ENCODE measurements around the gene VWA2. TPM values are rescaled to one million over a fixed set of nuclear protein-coding genes. Genes with fewer than 3 reads are reported as not detected.

Gene VWA2
- total and polyA plus RNA-seq, 2 donors (not counting 3 experiments of a cell fraction or from before 2014, with no cell fraction given), result not detected

DNA sequence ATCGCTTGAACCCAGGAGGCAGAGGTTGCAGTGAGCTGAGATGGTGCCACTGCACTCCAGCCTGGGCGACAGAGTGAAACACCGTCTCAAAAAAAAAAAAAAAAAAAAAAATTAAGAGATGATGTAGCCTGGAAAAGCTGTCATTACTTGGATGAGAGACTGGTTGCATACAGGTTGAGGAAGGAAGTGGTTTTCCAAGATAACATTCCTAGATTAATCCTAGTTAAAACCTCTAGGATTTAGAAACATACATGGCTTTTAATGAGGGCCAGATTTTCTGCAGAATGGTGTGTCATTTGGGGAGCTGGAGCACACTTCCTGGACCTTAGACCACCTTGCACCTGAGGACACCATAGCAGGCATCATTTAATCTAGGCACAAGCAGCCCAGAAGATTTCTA lies 17.8 kb downstream of the VWA2 start:
- no peaks in the 10 kb centered on the region for H3K79me2 ChIP-seq (ENCODE audit: control insufficient read depth, insufficient read depth, low read length)
- no peak overlapping the region for H3K9ac ChIP-seq (replicated peaks; ENCODE audit: extremely low read depth, insufficient read depth, low read length)
- no peaks in the 10 kb centered on the region for H4K20me1 ChIP-seq (replicated peaks; ENCODE audit: control insufficient read depth, extremely low read depth, insufficient read depth, low read length)
- TF ChIP-seq GATA2 (IDR thresholded peaks at IDR 0.05; ENCODE audit: insufficient read depth, insufficient read length, low read depth, low read length) (no peak), MYC (IDR thresholded peaks at IDR 0.05; ENCODE audit: low read depth, low read length) (no peak), FOS (IDR thresholded peaks at IDR 0.05; ENCODE audit: borderline replicate concordance, insufficient read depth, low read length) (no peak), POLR2A (IDR thresholded peaks at IDR 0.05; ENCODE audit: low read depth, low read length) (no peak), JUN (IDR thresholded peaks at IDR 0.05; ENCODE audit: borderline replicate concordance, insufficient read depth, insufficient read length, low read depth) (no peak), EZH2 (IDR thresholded peaks at IDR 0.05; ENCODE audit: borderline replicate concordance, low read depth, low read length, severe bottlenecking) (no peak), POLR2AphosphoS5 (IDR thresholded peaks at IDR 0.05; ENCODE audit: insufficient read depth, low read depth, low read length) (no peak)
- TF ChIP-seq, protein P1, sequence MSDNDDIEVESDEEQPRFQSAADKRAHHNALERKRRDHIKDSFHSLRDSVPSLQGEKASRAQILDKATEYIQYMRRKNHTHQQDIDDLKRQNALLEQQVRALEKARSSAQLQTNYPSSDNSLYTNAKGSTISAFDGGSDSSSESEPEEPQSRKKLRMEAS (IDR thresholded peaks at IDR 0.05; ENCODE audit: insufficient read depth, insufficient read length), result no peak
- TF ChIP-seq, protein P2, sequence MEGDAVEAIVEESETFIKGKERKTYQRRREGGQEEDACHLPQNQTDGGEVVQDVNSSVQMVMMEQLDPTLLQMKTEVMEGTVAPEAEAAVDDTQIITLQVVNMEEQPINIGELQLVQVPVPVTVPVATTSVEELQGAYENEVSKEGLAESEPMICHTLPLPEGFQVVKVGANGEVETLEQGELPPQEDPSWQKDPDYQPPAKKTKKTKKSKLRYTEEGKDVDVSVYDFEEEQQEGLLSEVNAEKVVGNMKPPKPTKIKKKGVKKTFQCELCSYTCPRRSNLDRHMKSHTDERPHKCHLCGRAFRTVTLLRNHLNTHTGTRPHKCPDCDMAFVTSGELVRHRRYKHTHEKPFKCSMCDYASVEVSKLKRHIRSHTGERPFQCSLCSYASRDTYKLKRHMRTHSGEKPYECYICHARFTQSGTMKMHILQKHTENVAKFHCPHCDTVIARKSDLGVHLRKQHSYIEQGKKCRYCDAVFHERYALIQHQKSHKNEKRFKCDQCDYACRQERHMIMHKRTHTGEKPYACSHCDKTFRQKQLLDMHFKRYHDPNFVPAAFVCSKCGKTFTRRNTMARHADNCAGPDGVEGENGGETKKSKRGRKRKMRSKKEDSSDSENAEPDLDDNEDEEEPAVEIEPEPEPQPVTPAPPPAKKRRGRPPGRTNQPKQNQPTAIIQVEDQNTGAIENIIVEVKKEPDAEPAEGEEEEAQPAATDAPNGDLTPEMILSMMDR (IDR thresholded peaks at IDR 0.05; ENCODE audit: extremely low read depth in 1 of 2, insufficient read depth in 1 of 2, low read depth in 1 of 2, low read length in 2 of 2), result no peak
- no peaks in the 10 kb centered on the region for H3K36me3 ChIP-seq (ENCODE audit: control insufficient read depth in 2 of 2, extremely low read depth in 1 of 2, insufficient read depth in 2 of 2, low read length in 2 of 2)
- BruUV-seq (replicated peaks), result no TSS peak
- DNase-seq (ENCODE audit: low read depth, low spot score) (no peak), FAIRE-seq (no peak)
- ChIA-PET POLR2A (no interaction called here), CTCF (no interaction called here)
- no peaks in the 10 kb centered on the region for H3K9me3 ChIP-seq (replicated peaks; ENCODE audit: control insufficient read depth, insufficient read depth, low read length)
- no peak overlapping the region for H3K27ac ChIP-seq (ENCODE audit: insufficient read depth, low read depth, low read length)
- no peaks in the 10 kb centered on the region for H3K9me1 ChIP-seq (replicated peaks; ENCODE audit: control insufficient read depth, extremely low read depth, insufficient read depth, low read length)
- H3K4me1 ChIP-seq (ENCODE audit: control insufficient read depth, extremely low read depth, insufficient read depth, low read length), result no peaks in the 10 kb centered on the region
- H3K4me2 ChIP-seq (ENCODE audit: insufficient read depth, low read length), result no peak overlapping the region
- intact Hi-C loops (cut with micrococcal nuclease) (loop anchor here (1.0 kb wide), 1 partner anchor 44 kb away; no protein-coding TSS in a partner anchor), dilution Hi-C loops (cut with MboI; ENCODE audit: extremely low pct_ligation_motif_present, low sequenced_read_pairs) (no loop called here)
- no peak overlapping the region for H2AFZ ChIP-seq (ENCODE audit: low read depth, low read length)
- no peak overlapping the region for H3K4me3 ChIP-seq (replicated peaks in 1 of 3; ENCODE audit: insufficient read depth in 1 of 3, low read depth in 1 of 3, low read length in 3 of 3)
- no peaks in the 10 kb centered on the region for H3K27me3 ChIP-seq (ENCODE audit: control insufficient read depth in 2 of 2, insufficient read depth in 2 of 2, low read length in 2 of 2)
